KMS-11 (cell line): ENCODE results near the gene SETD1B.

ENCODE experiments used
- H2AFZ ChIP-seq: fragments of 200-600 bp; sonication (generic); 2 replicates; pipeline ENCODE4 v1.6.1; 2016; ENCODE audit warnings: antibody characterized with exemption, mixed run types, low read depth
- H3K27ac ChIP-seq: fragments of 200-600 bp; sonication (generic); 2 replicates; pipeline ENCODE4 v1.6.1; 2016; ENCODE audit warnings: mild to moderate bottlenecking, mixed run types
- H3K27me3 ChIP-seq: fragments of 200-600 bp; sonication (generic); 2 replicates; pipeline ENCODE4 v1.6.1; 2017; ENCODE audit warnings: mild to moderate bottlenecking, low read depth, mixed run types, moderate library complexity; ENCODE audit not compliant: insufficient read depth
- H3K36me3 ChIP-seq: fragments of 200-600 bp; sonication (generic); 2 replicates; pipeline ENCODE4 v1.6.1; 2017; ENCODE audit warnings: mild to moderate bottlenecking, mixed run types; ENCODE audit not compliant: insufficient read depth
- H3K4me1 ChIP-seq: fragments of 200-600 bp; sonication (generic); 2 replicates; pipeline ENCODE4 v1.6.1; 2016; ENCODE audit warnings: mild to moderate bottlenecking, low read depth, mixed run types; ENCODE audit not compliant: poor library complexity, severe bottlenecking
- H3K4me2 ChIP-seq: fragments of 200-600 bp; sonication (generic); 2 replicates; pipeline ENCODE4 v1.7.0; 2016; ENCODE audit warnings: mild to moderate bottlenecking, mixed run types
- H3K4me3 ChIP-seq: fragments of 200-600 bp; sonication (generic); IDR thresholded peaks from 2 replicates; pipeline ENCODE4 v1.6.1; 2017; ENCODE audit warnings: low read depth, low read length, mixed read lengths; ENCODE audit not compliant: insufficient read depth
- H3K79me2 ChIP-seq: fragments of 200-600 bp; sonication (generic); 2 replicates; pipeline ENCODE4 v1.6.1; 2016; ENCODE audit warnings: low read depth, mixed run types; ENCODE audit not compliant: insufficient read depth
- H3K9ac ChIP-seq: fragments of 200-600 bp; sonication (generic); 2 replicates; pipeline ENCODE4 v1.6.1; 2016; ENCODE audit warnings: mild to moderate bottlenecking, mixed run types
- H4K20me1 ChIP-seq: fragments of 200-600 bp; sonication (generic); 2 replicates; pipeline ENCODE4 v1.6.1; 2016; ENCODE audit warnings: mild to moderate bottlenecking, mixed run types; ENCODE audit not compliant: insufficient read depth
- CTCF ChIP-seq: fragments of 200-600 bp; sonication (generic); conservative IDR thresholded peaks from 2 replicates; pipeline ENCODE4 v1.6.1; 2017; ENCODE audit warnings: low read depth, mild to moderate bottlenecking, antibody characterized with exemption, low read length, moderate library complexity, mixed read lengths

The SETD1B gene

GRCh38 chr12:121781998-121782979 lies 21.5 kb upstream of the SETD1B start:
- no peak for TF ChIP-seq CTCF
- H3K27ac ChIP-seq, result no peak overlapping the region
- no peaks in the 10 kb centered on the region for H3K27me3 ChIP-seq
- H3K4me1 ChIP-seq, result peaks cover 7% of the 10 kb centered on the region
- no peak overlapping the region for H3K4me3 ChIP-seq
- no peak overlapping the region for H2AFZ ChIP-seq
- no peaks in the 10 kb centered on the region for H3K79me2 ChIP-seq
- no peak overlapping the region for H3K4me2 ChIP-seq
- H4K20me1 ChIP-seq, result no peaks in the 10 kb centered on the region
- no peak overlapping the region for H3K9ac ChIP-seq
- no peaks in the 10 kb centered on the region for H3K36me3 ChIP-seq

- Histone ChIP-seq H3K4me2 (no peak overlapping the region), H3K27me3 (no peaks in the 10 kb centered on the region), H3K4me1 (peaks cover 5% of the 10 kb centered on the region), H2AFZ (no peak overlapping the region), H3K27ac (no peak overlapping the region), H3K36me3 (no peaks in the 10 kb centered on the region), H3K9ac (no peak overlapping the region), H4K20me1 (no peaks in the 10 kb centered on the region), H3K4me3 (no peak overlapping the region), H3K79me2 (no peaks in the 10 kb centered on the region)
- TF ChIP-seq CTCF, result no peak
Measured at GRCh38 chr12:121783766-121784165, 20.0 kb upstream of the SETD1B start.

- no peak for TF ChIP-seq CTCF
- Histone ChIP-seq H3K79me2 (no peaks in the 10 kb centered on the region), H3K27ac (no peak overlapping the region), H3K4me1 (peaks cover 5% of the 10 kb centered on the region), H3K4me3 (no peak overlapping the region), H4K20me1 (no peaks in the 10 kb centered on the region), H3K36me3 (no peaks in the 10 kb centered on the region), H2AFZ (no peak overlapping the region), H3K4me2 (no peak overlapping the region), H3K9ac (no peak overlapping the region), H3K27me3 (no peaks in the 10 kb centered on the region)
Measured at GRCh38 chr12:121784460-121784859, 19.3 kb upstream of the SETD1B start.

- no peak overlapping the region for H3K27ac ChIP-seq
- no peaks in the 10 kb centered on the region for H4K20me1 ChIP-seq
- H3K9ac ChIP-seq, result no peak overlapping the region
- no peaks in the 10 kb centered on the region for H3K27me3 ChIP-seq
- H3K4me1 ChIP-seq, result peaks cover 5% of the 10 kb centered on the region
- no peaks in the 10 kb centered on the region for H3K36me3 ChIP-seq
- no peak overlapping the region for H2AFZ ChIP-seq
- no peaks in the 10 kb centered on the region for H3K79me2 ChIP-seq
- no peak overlapping the region for H3K4me3 ChIP-seq
- no peak overlapping the region for H3K4me2 ChIP-seq
- TF ChIP-seq CTCF, result no peak
Measured at GRCh38 chr12:121786440-121786825, 17.4 kb upstream of the SETD1B start.
